GM19240 (cell line): ENCODE measurements around the gene NCAM1.

ENCODE experiments used
- DNase-seq: peaks from one replicate; pipeline ENCODE4 v3.0.0; 2011; ENCODE audit warnings: low spot score; ENCODE audit not compliant: insufficient read length

NCAM1 gene

GRCh38 chr11:113199866-113200265, 238.6 kb downstream of the NCAM1 start:
- no peak for DNase-seq

GRCh38 chr11:113201054-113201818, 240.0 kb downstream of the NCAM1 start:
- DNase-seq = no peak

GRCh38 chr11:113202431-113202830, 241.2 kb downstream of the NCAM1 start:
- no peak for DNase-seq

GRCh38 chr11:113203141-113203753, 242.0 kb downstream of the NCAM1 start:
- no peak for DNase-seq

GRCh38 chr11:113204280-113204679, 243.1 kb downstream of the NCAM1 start:
- no peak for DNase-seq

- no peak for DNase-seq
Observed at GRCh38 chr11:113213549-113213948, 252.3 kb downstream of the NCAM1 start.

- DNase-seq = no peak
Observed at GRCh38 chr11:113222241-113222640, 261.0 kb downstream of the NCAM1 start.

- no peak for DNase-seq
Observed at GRCh38 chr11:113234888-113235287, 273.7 kb downstream of the NCAM1 start.

- DNase-seq = no peak
Observed at GRCh38 chr11:113237261-113237660, 276.0 kb downstream of the NCAM1 start.

- DNase-seq = no peak
Observed at GRCh38 chr11:113238721-113239120, 277.5 kb downstream of the NCAM1 start.

- no peak for DNase-seq
Observed at GRCh38 chr11:113240389-113240788, 279.2 kb downstream of the NCAM1 start.

GRCh38 chr11:113240790-113241635, 279.8 kb downstream of the NCAM1 start:
- DNase-seq = no peak

GRCh38 chr11:113241636-113242054, 280.4 kb downstream of the NCAM1 start:
- DNase-seq = no peak

- DNase-seq = no peak
Observed at GRCh38 chr11:113242060-113242459, 280.8 kb downstream of the NCAM1 start.

GRCh38 chr11:113242767-113243397, 281.7 kb downstream of the NCAM1 start:
- DNase-seq = no peak

GRCh38 chr11:113243696-113244095, 282.5 kb downstream of the NCAM1 start:
- no peak for DNase-seq

- no peak for DNase-seq
Observed at GRCh38 chr11:113245216-113245615, 284.0 kb downstream of the NCAM1 start.

- no peak for DNase-seq
Observed at GRCh38 chr11:113247221-113247620, 286.0 kb downstream of the NCAM1 start.

GRCh38 chr11:113247966-113248365, 286.7 kb downstream of the NCAM1 start:
- DNase-seq = no peak

- DNase-seq = no peak
Observed at GRCh38 chr11:113248702-113249490, 287.7 kb downstream of the NCAM1 start.

GRCh38 chr11:113249491-113249763, 288.2 kb downstream of the NCAM1 start:
- DNase-seq = no peak
